NCI-H146 treated with DMSO at 0.1 percent for 48 hours (cell line): Measurements from ENCODE around the gene C1QB.
"Not testable (repeated sequence)": the region's sequence is repeated elsewhere in the genome, so short reads cannot be mapped to it uniquely, and the experiment has no call there.

Source experiments
- DNase-seq: peaks from one replicate; lab custom pipeline; 2025; ENCODE audit not compliant: unreplicated experiment; lab: John Stamatoyannopoulos, UW

The C1QB gene

DNA sequence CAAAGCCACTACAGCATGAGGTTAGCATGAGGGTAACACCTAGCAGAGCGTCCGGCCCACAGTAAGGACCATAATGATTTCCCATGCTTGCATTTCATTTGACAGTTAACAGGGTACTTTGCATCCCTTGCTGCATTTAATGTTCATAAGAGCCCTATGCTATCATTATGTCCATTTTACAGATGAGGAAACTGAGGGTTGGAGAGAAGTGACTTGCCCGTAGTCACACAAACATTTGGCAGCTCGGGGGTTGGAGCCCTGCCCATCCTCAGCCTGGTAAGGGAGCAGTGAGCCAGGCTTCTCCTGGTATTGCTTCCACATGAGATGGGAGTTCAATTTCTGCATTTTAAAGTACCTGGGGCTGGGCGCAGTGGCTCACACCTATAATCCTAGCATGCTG, 41.1 kb downstream of the C1QB start:
- DNase-seq: no peak

DNA sequence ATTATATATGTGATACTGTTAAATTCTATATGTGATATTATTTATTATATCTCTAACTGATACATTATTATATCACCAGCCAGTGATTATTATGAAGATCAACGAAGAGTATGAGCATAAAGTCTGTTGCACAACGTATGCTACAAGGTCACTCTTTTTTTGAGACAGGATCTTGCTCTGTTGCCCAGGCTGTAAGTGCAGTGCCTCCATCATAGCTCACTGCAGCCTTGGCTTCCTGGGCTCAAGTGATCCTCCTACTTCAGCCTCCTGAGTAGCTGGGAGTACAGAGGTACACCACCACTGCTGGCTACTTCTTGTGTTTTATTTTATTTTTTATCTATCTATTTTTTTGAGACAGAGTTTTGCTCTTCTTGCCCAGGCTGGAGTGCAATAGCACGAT, 43.6 kb downstream of the C1QB start:
- DNase-seq: no peak

DNA sequence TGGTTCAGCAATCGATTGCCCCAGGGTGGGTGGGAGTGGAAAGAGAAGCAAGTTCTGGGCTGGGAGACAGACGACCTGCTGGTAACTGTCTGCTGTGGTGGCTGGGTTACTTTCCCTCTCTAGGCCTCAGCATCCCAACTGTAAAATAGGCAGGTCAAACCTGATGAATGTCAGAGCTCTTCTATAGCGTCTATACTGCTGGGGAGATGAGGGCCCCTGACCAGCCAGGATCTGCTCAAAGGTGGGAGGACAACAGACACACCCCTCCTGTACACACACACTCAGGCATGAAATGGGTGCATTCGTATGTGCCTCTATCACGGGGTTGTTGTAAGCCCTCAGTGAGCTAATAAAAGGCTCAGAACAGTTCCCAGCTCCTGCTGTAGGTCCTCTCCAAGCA, 44.9 kb downstream of the C1QB start:
- no peak for DNase-seq

DNA sequence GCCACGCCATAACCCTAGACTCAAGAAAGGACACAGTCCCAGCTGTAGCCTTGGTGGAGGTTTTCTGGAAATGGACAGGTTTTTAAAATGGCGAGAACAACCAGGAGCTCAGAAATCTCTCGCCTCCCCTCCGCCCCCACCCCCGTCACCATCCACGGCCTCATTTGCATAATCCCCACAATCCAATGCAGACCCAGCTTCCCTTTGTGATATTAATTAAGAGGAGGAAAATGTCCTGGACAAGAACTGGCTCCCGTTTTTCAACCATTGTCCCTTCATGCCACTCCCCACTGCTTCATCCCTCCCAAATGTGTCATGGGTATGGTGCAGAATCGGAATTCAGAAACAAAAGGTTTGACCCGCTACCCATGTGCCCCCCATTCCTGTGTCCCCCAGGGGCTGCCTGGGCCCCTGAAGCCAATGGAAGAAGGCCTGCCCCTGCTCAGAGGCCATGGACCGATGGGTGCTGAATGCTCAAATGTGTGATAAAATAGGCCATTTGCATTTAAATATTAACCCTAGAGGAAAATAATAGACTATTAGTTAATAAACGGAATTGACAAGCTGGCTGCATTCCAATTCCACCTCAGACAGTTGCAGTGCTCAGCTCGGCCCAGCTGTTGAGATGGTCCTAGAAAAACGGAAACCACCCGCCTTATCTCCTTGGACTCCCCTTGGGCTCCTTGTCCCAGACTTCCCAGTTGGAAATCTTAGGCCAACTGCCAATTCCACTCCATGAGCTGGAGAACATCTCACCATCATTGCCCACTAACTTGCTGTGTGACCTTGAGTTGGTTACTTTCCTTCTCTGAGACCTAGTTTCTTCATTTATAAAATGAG, 46.9 kb downstream of the C1QB start:
- no peak for DNase-seq

DNA sequence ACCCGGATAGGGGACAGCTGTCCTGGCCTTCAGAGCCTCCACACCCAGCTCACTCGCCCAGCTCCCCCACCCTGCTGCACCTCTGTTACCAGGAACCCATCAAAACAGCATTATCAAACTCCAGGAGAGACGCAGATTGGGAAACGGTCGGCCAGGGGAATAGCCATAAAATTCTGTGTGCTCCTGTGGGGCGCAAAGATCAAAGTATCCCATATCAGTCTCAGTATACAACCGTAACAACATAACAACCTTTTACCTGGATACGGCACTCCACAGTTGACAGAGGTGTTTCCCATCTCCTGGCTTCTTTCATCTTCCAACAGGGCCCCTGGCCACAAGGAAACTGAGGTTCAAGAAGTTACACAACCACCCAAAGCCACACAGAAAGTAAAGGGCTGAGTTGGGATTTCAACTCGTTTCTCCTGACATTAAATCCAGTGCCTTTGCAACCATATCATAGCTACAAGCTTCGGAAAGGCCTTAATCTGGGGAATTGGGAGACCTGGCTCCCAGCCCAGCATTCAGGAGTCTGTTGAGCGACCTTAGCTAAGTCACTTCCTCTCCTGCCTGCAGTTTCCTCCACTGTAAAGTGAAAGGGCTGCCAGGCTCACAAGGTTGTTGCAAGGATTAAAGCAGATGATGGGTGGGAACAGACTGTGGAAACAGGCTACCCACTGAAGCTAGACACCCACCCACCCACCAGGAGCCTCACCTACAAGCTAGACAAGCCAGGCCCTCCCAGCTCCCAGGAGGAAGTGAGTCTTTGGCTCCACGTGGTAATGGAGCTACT, 49.5 kb downstream of the C1QB start:
- DNase-seq: no peak

DNA sequence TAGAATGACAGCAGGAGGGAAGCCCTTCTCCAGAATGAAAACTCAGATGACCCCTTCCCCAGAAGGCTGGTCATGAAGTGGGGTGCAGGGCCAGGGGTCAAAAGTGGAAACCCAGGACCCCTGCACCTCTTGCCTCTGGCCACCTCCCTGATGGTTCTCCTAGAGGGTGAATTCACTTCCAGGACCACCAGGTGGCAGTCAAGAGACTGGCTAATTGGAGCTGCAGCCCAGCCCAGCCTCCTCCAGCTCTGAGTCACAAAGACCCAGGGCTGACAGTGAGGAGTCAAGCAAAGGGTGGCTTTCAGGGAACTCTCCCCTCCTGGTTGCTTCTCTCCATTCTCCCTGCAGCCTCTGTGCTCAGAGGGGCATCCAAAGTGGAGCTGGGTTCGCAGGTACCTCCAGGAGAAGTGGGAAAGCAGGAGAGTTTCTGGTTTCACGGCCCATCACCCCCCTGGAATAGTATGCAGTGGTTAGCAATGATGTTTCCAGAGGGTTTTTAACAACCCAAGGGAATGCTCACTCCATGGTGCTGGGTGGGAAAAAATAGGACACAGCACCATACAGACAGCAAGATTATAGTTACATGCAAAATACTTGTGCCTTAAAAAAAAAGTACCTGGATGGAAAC, 51.5 kb downstream of the C1QB start:
- peak; percentile 21 for DNase-seq

DNA sequence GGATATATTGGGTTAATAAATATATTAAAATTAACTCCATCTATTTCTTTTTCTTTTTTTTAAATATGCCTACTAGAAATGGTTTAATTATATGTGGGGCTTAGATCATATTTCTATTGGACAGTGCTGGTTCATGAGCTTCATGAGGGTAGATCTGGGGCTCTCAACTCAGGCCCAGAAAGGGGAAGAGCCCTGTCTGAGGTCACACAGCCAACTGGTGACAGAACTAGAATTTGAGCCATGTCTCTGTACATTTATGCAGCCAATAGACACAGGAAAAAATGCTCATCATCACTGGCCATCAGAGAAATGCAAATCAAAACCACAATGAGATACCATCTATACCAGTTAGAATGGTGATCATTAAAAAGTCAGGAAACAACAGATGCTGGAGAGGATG, 52.5 kb downstream of the C1QB start:
- no peak for DNase-seq

DNA sequence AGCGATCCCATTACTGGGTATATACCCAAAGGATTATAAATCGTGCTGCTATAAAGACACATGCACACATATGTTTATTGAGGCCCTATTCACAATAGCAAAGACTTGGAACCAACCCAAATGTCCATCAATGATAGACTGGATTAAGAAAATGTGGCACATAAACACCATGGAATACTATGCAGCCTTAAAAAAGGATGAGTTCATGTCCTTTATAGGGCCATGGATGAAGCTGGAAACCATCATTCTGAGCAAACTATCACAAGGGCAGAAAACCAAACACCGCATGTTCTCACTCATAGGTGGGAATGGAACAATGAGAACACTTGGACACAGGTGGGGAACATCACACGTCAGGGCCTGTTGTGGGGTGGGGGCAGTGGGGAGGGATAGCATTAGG, 53.1 kb downstream of the C1QB start:
- not testable (repeated sequence) for DNase-seq

DNA sequence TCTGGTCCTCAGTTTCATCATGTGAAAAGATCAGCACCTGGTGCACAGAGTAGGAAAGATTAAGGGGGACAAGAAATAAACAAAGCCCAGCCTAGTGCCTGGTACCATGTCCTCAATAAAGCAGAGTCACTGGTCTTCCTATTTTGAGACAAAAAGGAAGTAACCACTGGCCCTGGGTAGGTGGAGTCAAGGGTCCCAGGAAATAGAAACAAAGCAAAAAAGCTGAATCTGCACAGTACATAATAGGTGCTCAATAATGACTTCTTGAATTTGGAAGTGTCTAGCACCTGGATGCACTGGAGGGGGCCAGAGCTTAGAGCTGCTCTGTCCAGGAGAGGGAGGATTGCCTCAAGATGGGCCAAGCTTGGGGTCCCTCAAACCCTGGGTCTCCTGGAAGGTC, 55.7 kb downstream of the C1QB start:
- DNase-seq: no peak

DNA sequence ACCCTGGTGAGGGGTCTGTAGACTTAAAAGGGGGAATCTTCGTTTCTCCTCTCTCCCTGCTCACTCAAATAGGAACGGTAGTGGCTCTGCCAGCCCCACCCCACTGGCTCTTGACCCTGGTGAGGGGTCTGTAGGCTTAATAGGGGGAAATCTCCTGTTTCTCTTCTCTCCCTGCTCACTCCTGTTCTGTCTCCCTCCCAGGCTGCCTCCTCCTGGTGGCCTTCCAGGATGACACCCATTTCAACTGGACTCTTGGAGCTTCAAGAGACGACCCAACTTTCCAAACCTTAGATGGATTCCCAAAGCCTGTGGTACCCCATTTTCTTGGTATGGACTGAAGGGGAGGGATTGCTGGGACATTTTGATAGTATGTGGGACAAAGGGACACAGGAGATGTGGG, 56.2 kb downstream of the C1QB start:
- DNase-seq: no peak

DNA sequence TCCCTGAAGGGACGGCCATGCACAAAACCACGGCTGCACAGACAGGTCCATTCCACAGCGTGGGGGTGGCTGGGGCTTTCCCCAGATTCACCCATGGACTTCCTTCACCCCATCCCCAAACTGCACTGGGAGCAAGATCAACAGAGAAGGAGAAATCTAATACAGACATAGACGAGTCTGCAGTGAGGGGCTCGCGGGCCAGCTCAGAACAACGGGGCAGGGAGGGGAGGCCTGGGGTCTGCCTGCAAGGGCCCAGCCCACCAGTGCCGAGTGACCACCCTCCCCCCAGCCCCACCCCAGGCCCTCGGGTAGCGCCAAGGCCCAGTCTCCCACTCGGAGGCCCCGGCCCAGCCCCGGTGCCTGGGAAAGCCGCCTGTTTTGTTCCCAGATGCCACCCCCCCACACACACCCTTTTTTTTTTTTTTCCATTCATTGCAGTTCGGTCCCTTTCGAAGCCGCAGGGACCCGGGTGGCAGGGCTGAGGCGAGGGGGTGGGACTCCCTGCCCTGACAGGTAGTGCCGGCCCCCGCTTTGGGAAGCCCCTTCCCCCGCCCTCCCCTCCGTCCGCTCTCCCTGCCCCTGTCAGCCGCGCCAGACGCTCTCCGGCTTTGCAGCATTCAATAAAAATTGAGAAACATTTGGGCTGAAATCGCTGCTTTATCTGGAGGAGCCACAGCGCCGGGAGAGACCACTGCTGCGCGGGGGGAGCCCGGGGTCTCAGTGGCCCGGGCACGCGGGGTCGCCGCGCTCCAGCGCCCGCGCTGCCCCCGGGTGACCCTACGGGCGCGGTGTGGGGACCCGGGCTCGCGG, 57.1 kb downstream of the C1QB start:
- DNase-seq: peak; percentile 6

DNA sequence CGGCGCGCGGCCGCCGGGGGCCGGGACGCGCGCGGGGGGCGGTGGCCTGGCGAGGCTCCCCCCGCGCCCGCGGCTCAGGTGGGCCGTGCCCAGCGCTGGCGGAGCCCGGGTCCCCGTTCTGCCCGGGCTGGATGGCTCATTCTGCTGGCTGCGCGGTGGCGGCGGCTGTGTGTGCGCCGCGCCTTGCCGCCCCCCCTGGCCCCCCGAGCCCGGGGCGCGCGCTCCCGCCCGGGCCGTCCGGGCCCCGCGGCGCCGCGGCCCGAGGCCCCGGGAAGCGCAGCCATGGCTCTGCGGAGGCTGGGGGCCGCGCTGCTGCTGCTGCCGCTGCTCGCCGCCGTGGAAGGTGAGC, 57.6 kb downstream of the C1QB start, which contains the start of gene EPHB2:
Gene EPHB2, plus strand, starts transcription at position 139 of the 349 bp plus-strand sequence. Its CDS starts 144 bp downstream, at position 283.
- no peak for DNase-seq

DNA sequence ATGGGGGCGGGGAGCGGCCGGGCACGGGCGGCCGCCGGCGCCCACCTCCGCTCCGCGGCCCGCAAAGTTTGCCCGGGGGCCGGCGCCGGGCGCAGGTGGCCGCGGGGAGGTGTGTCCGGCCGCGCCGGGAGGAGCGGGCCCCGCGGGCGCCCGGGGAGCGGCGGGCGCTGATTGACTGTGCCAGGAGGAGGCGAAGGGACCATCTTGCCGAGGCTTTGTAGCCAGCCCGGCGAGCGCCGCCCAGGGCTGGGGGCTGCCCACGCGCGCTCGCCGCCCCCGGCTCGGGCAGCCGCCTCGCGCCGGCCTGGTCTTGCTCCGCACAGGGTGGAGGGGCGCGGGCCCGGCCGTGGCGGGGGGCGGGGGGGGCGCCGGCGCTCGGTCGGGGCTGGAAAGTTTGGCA, 58.0 kb downstream of the C1QB start:
- DNase-seq: no peak
